GM19467 (cell line): Measurements from ENCODE around the gene CANT1.

ENCODE experiments used
- ATAC-seq: cut with Tn5 transposase; IDR thresholded peaks from one replicate; pipeline ENCODE4 v1.9.1; 2021; ENCODE audit warnings: mild to moderate bottlenecking, moderate library complexity; ENCODE audit not compliant: unreplicated experiment

Gene CANT1

DNA sequence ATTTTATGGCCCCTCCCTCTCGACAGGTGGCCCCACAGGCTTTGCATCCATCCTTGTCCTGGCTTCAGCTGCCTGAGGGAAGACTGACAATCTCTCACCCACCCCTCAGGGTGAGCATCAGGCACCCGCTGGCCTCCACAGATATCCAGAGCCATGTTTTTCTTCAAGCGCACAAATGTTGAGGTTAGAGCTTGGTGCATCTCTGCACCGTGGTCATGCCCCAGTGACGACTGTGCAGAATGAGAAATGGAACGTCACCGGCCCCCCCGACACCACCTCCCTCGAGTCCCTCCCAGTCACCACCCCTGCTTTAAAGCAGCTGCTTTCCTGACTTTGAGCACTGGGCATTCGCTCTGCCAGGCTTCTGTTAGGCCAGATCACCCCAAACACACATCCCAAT lies 64.6 kb downstream of the CANT1 start:
- ATAC-seq: no peak

DNA sequence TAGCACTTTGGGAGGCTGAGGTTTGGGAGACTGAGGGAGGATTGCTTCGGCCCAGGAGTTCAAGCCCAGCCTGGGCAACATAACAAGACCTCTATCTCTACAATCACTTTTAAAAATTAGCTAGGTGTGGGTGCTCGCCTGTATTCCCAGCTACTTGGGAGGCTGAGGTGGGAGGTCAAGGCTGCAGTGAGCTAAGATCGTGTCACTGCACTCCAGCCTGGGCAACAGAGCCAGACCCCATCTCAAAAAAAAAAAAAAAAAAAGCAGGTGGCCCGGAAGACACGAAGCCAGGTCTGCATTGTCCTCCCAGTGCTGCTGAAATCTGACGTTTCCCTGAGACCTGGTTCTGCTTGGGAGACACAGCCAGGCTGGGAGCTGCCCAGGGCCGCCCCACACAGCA lies 65.5 kb downstream of the CANT1 start:
- no peak for ATAC-seq
